ENCODE results near the gene CASP7. TPM values are rescaled to one million over a fixed set of nuclear protein-coding genes. Genes with fewer than 3 reads are reported as not detected.

The CASP7 gene
- total and polyA plus RNA-seq, 2 of the 8 experiments (the other 6 are each of a cell fraction or from before 2014, with no cell fraction given) = 2.3 to 4.1 TPM

GRCh38 chr10:113716109-113716910, 36.6 kb downstream of the CASP7 start (continued):
- TF ChIP-seq TEAD4 (IDR thresholded peaks at IDR 0.05; ENCODE audit: low read depth, low read length) (no peak), SRF (IDR thresholded peaks at IDR 0.05; ENCODE audit: low read depth, low read length) (no peak)
